ENCODE measurements around the gene CACNB1. TPM values are rescaled to one million over a fixed set of nuclear protein-coding genes. Genes with fewer than 3 reads are reported as not detected.

The CACNB1 gene
- total and polyA plus RNA-seq, 2 of the 13 experiments (the other 11 are each of a cell fraction or from before 2014, with no cell fraction given) = 0.75 to 1.5 TPM

DNA sequence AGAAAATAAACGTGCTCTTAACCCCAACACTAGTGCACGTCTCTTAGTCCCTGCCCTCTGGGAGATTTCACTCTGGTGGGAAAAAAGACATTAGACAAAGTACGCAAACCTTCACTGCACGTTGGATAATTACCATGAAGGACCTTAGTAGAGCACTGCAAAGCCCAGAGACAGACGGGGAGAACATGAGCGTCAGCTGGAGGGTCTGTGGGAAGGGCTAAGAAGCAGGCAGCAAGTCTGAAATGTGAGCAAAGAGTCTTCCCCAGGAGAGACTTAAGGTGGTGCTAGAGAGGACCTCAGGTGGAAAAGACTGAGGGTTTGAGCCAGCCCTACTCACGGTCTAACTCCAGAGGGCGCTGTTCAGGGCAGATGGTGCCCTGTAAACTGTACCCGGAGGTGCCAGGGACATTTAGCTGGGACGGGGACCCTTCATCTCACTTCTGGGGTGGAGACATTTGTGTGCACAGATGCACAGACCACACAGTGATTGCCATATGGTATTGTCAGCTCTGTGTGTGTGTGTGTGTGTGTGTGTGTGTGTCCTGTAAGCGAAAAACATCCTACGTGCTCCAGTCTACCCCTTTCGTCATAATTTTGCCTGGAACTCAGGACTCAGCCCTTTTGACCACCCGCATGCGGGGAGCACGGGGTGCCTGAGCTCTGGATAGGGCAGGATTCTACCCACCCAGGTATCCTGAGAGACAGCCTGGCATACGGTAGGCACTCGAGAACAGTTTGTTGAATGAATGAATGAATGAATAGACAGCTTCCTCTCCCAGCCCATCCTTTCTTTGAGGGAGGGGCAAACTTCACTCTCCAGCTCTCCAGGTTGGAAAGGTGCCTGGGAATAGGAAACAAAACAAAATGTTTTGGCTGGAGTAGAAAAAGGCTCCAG is 38.3 kb upstream of the CACNB1 start (continued):
- no peak for TF ChIP-seq ZSCAN29 (CRISPR knock-in tag; conservative IDR thresholded peaks at IDR 0.05)
- no peak for TF ChIP-seq ZNF761 (CRISPR knock-in tag; conservative IDR thresholded peaks at IDR 0.05)
- no peak for TF ChIP-seq HOXA3 (CRISPR knock-in tag; IDR thresholded peaks at IDR 0.05)
- TF ChIP-seq, protein P1, sequence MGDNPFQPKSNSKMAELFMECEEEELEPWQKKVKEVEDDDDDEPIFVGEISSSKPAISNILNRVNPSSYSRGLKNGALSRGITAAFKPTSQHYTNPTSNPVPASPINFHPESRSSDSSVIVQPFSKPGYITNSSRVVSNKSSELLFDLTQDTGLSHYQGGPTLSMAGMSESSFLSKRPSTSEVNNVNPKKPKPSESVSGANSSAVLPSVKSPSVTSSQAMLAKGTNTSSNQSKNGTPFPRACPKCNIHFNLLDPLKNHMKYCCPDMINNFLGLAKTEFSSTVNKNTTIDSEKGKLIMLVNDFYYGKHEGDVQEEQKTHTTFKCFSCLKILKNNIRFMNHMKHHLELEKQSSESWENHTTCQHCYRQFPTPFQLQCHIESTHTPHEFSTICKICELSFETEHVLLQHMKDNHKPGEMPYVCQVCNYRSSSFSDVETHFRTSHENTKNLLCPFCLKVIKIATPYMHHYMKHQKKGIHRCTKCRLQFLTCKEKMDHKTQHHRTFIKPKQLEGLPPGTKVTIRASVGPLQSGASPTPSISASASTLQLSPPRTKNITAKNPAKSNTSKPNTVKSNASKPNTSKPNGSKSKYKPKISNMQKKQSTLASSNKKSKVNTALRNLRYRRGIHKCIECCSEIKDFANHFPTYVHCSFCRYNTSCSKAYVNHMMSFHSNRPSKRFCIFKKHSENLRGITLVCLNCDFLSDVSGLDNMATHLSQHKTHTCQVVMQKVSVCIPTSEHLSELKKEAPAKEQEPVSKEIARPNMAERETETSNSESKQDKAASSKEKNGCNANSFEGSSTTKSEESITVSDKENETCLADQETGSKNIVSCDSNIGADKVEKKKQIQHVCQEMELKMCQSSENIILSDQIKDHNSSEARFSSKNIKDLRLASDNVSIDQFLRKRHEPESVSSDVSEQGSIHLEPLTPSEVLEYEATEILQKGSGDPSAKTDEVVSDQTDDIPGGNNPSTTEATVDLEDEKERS (CRISPR knock-in tag; IDR thresholded peaks at IDR 0.05) = no peak
- TF ChIP-seq, protein P2, sequence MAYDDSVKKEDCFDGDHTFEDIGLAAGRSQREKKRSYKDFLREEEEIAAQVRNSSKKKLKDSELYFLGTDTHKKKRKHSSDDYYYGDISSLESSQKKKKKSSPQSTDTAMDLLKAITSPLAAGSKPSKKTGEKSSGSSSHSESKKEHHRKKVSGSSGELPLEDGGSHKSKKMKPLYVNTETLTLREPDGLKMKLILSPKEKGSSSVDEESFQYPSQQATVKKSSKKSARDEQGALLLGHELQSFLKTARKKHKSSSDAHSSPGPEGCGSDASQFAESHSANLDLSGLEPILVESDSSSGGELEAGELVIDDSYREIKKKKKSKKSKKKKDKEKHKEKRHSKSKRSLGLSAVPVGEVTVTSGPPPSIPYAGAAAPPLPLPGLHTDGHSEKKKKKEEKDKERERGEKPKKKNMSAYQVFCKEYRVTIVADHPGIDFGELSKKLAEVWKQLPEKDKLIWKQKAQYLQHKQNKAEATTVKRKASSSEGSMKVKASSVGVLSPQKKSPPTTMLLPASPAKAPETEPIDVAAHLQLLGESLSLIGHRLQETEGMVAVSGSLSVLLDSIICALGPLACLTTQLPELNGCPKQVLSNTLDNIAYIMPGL (CRISPR knock-in tag; IDR thresholded peaks at IDR 0.05; ENCODE audit: borderline replicate concordance in 1 of 2, low read depth in 1 of 2) = peak; percentile 63; a peak in 3 of 4 replicates
- TF ChIP-seq KMT2A (CRISPR knock-in tag; IDR thresholded peaks at IDR 0.05) = no peak
- peak; percentile 51; the same call in 1 of the 2 replicates for TF ChIP-seq ZNF556 (CRISPR knock-in tag; IDR thresholded peaks at IDR 0.05; ENCODE audit: borderline replicate concordance)
- TF ChIP-seq, protein P3, sequence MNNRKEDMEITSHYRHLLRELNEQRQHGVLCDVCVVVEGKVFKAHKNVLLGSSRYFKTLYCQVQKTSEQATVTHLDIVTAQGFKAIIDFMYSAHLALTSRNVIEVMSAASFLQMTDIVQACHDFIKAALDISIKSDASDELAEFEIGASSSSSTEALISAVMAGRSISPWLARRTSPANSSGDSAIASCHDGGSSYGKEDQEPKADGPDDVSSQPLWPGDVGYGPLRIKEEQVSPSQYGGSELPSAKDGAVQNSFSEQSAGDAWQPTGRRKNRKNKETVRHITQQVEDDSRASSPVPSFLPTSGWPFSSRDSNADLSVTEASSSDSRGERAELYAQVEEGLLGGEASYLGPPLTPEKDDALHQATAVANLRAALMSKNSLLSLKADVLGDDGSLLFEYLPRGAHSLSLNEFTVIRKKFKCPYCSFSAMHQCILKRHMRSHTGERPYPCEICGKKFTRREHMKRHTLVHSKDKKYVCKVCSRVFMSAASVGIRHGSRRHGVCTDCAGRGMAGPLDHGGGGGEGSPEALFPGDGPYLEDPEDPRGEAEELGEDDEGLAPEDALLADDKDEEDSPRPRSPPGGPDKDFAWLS (CRISPR knock-in tag; IDR thresholded peaks at IDR 0.05; ENCODE audit: borderline replicate concordance) = no peak
- TF ChIP-seq ZNF570 (CRISPR knock-in tag; IDR thresholded peaks at IDR 0.05; ENCODE audit: borderline replicate concordance) = 0 out of 2 replicates have a peak, but pooled peaks have one; percentile 41
- TF ChIP-seq HNRNPK (IDR thresholded peaks at IDR 0.05; ENCODE audit: low read depth, low read length, poor library complexity, severe bottlenecking) = no peak
- TF ChIP-seq TAF15 (IDR thresholded peaks at IDR 0.05; ENCODE audit: low read depth, low read length, poor library complexity, severe bottlenecking) = no peak
- TF ChIP-seq EEA1 (CRISPR knock-in tag; IDR thresholded peaks at IDR 0.05; ENCODE audit: borderline replicate concordance) = no peak
- TF ChIP-seq SAP130 (CRISPR knock-in tag; IDR thresholded peaks at IDR 0.05; ENCODE audit: low read depth) = 0 out of 2 replicates have a peak, but pooled peaks have one; percentile 18
- TF ChIP-seq ZNF138 (CRISPR knock-in tag; IDR thresholded peaks at IDR 0.05; ENCODE audit: low read depth) = no peak
- TF ChIP-seq, protein P4, sequence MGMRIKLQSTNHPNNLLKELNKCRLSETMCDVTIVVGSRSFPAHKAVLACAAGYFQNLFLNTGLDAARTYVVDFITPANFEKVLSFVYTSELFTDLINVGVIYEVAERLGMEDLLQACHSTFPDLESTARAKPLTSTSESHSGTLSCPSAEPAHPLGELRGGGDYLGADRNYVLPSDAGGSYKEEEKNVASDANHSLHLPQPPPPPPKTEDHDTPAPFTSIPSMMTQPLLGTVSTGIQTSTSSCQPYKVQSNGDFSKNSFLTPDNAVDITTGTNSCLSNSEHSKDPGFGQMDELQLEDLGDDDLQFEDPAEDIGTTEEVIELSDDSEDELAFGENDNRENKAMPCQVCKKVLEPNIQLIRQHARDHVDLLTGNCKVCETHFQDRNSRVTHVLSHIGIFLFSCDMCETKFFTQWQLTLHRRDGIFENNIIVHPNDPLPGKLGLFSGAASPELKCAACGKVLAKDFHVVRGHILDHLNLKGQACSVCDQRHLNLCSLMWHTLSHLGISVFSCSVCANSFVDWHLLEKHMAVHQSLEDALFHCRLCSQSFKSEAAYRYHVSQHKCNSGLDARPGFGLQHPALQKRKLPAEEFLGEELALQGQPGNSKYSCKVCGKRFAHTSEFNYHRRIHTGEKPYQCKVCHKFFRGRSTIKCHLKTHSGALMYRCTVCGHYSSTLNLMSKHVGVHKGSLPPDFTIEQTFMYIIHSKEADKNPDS (CRISPR knock-in tag; IDR thresholded peaks at IDR 0.05) = no peak; the same call in 1 of the 2 replicates
- TF ChIP-seq RAD21 (CRISPR knock-in tag; IDR thresholded peaks at IDR 0.05) = peak; percentile 18; the same call in 1 of the 2 replicates
- TF ChIP-seq PHB2 (IDR thresholded peaks at IDR 0.05; ENCODE audit: partially characterized antibody) = no peak
